ENCODE measurements around the gene PKN2. TPM values are rescaled to one million over a fixed set of nuclear protein-coding genes. Genes with fewer than 3 reads are reported as not detected.

Gene PKN2
- total RNA-seq, 3 donors from 2014 or later = 47.0 to 75.5 (median 60.3) TPM

GRCh38 chr1:88744142-88744541 is 60.1 kb downstream of the PKN2 start:
- no peak overlapping the region for H3K4me3 ChIP-seq
- H3K36me3 ChIP-seq = no peaks in the 10 kb centered on the region
- no peak for TF ChIP-seq POLR2A (IDR thresholded peaks at IDR 0.05)
- H3K27ac ChIP-seq = no peak overlapping the region
- intact Hi-C loops (cut with DNase I; ENCODE audit: low total_unique reads) = no loop called here
- no peaks in the 10 kb centered on the region for H3K9me3 ChIP-seq
- no peaks in the 10 kb centered on the region for H3K27me3 ChIP-seq
- no peaks in the 10 kb centered on the region for H3K4me1 ChIP-seq
- DNase-seq (ENCODE audit: low spot score in 2 of 2) = no peak

DNA sequence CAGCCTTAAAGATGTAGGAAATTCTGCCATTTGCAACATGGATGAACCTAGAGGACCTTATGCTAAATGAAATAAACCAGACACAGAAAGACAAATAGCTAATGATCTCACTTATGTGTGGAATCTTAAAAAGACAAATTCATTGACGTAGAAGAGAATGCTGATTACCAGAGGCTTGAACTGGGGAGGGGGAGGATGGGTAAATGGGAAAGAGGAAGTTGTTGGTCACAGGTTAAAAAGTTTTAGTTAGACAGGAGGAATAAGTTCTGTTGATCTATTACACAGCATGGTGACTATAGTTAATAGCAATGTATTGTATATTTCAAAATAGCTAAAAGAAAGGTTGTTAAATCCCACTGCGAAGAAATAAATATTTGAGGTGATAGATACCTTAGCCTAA is 62.8 kb downstream of the PKN2 start:
- no peaks in the 10 kb centered on the region for H3K36me3 ChIP-seq
- H3K4me3 ChIP-seq = no peak overlapping the region
- no peaks in the 10 kb centered on the region for H3K4me1 ChIP-seq
- no peaks in the 10 kb centered on the region for H3K9me3 ChIP-seq
- H3K27me3 ChIP-seq = no peaks in the 10 kb centered on the region
- H3K27ac ChIP-seq = no peak overlapping the region
- no peak for DNase-seq (ENCODE audit: low spot score in 2 of 2)
- intact Hi-C loops (cut with DNase I; ENCODE audit: low total_unique reads) = no loop called here
- TF ChIP-seq CTCF (IDR thresholded peaks at IDR 0.05) (no peak), POLR2AphosphoS5 (IDR thresholded peaks at IDR 0.05) (no peak), POLR2A (IDR thresholded peaks at IDR 0.05) (no peak)

DNA sequence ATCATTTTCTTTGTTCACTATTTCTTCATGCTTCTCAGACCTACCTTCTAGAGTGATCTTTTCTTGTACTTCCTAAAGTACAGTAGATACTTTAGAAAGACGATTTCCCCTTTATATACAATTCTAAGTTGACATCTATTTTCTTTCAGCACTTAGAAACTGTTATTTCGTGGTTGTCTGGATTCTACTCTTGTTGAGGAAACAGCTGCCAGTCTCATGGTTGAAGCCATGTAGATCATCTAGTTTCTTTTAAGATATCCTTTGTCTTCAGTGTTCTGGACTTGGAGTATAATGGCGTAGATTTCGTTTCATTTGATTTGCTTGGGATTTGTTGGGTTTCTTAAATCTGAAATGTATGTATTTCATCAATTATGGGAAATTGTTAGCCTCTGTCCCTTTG is 67.6 kb downstream of the PKN2 start:
- Histone ChIP-seq H3K9me3 (no peaks in the 10 kb centered on the region), H3K27ac (no peak overlapping the region), H3K27me3 (no peaks in the 10 kb centered on the region), H3K4me1 (no peaks in the 10 kb centered on the region), H3K4me3 (no peak overlapping the region), H3K36me3 (no peaks in the 10 kb centered on the region)
- DNase-seq (ENCODE audit: low spot score in 2 of 2) = no peak
- intact Hi-C loops (cut with DNase I; ENCODE audit: low total_unique reads) = no loop called here
- no peak for TF ChIP-seq CTCF (IDR thresholded peaks at IDR 0.05)
- no peak for TF ChIP-seq POLR2A (IDR thresholded peaks at IDR 0.05)
- no peak for TF ChIP-seq POLR2AphosphoS5 (IDR thresholded peaks at IDR 0.05)

DNA sequence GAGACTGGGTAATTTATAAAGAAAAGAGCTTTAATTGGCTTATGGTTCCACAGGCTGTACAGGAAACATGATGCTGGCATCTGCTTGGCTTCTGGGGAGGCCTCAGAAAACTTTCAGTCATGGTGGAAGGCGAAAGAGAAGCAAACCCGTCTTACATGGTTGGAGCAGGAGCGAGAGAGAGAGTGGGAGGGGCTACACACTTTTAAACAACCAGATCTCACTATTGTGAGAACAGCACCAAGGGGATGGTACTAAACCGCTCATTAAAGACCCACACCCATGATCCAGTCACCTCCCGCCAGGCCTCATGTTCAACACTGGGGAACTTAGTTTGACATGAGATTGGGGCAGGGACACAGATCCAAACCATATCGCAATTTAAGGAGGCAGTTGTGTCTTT is 69.4 kb downstream of the PKN2 start:
- TF ChIP-seq POLR2AphosphoS5 (IDR thresholded peaks at IDR 0.05) (no peak), CTCF (IDR thresholded peaks at IDR 0.05) (no peak), POLR2A (IDR thresholded peaks at IDR 0.05) (no peak)
- no peak for DNase-seq (ENCODE audit: low spot score in 2 of 2)
- H3K27me3 ChIP-seq = no peaks in the 10 kb centered on the region
- intact Hi-C loops (cut with DNase I; ENCODE audit: low total_unique reads) = no loop called here
- H3K27ac ChIP-seq = no peak overlapping the region
- H3K9me3 ChIP-seq = no peaks in the 10 kb centered on the region
- H3K4me1 ChIP-seq = no peaks in the 10 kb centered on the region
- H3K36me3 ChIP-seq = no peaks in the 10 kb centered on the region
- H3K4me3 ChIP-seq = no peak overlapping the region

DNA sequence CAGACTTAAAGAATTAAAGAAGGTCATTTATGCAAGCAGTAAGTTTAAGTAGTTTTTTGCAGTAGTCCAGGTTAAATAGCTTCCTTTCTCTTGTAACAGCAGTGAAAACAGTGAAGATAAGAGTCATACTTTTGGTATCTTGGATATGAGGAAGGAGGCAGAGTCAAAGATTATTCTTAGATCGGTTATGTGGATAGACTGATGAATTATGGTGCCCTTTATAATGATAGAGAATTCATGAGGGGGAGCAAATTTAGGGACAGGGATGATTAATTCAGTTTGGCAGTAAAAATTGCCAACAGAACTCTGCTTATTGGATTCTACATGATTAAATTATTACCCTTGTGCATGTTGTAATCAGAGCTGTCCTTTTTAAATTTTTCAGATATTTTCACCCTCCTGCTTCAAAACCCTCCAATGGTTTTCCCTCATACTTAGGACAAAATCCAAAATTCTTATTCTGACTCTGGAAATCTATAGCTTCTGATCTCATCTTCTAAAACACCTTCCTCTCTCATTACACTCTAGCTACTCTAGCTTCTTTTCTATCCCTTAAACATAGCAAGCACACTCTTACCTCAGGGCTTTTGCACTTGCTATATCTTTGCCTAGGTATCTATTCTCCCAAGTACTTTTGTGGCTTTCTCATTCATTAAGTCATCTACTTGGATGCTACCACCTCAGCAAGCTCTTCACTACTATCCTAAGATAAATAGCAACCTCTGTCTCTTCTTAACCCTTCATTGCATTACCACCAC is 79.8 kb downstream of the PKN2 start:
- H3K36me3 ChIP-seq = no peaks in the 10 kb centered on the region
- no peak overlapping the region for H3K27ac ChIP-seq
- no peak for DNase-seq (ENCODE audit: low spot score in 2 of 2)
- TF ChIP-seq CTCF (IDR thresholded peaks at IDR 0.05) (no peak), POLR2A (IDR thresholded peaks at IDR 0.05) (no peak), POLR2AphosphoS5 (IDR thresholded peaks at IDR 0.05) (no peak)
- no peaks in the 10 kb centered on the region for H3K9me3 ChIP-seq
- H3K4me1 ChIP-seq = no peaks in the 10 kb centered on the region
- intact Hi-C loops (cut with DNase I; ENCODE audit: low total_unique reads) = no loop called here
- no peak overlapping the region for H3K4me3 ChIP-seq
- H3K27me3 ChIP-seq = no peaks in the 10 kb centered on the region

Measured in breast epithelium (tissue), 4 donors.